Gastrocnemius medialis (tissue), 4 donors: ENCODE measurements around the gene PHKG2. TPM values are rescaled to one million over a fixed set of nuclear protein-coding genes. Genes with fewer than 3 reads are reported as not detected.

Experiments used
- ATAC-seq, 2 donors: fragments of 150-250 bp; one replicate each; pipeline ENCODE4 v1.9.1; 2016
- DNase-seq, 2 donors: peaks; one replicate each; pipeline ENCODE4 v3.0.0-alpha.2; 2019
- H3K27ac ChIP-seq, 4 donors: fragments of 200-600 bp; sonication (generic); 1 replicate in 1 of 4; 2 replicates in 3 of 4; pipeline ENCODE4 v1.5.1; 2016 to 2018; ENCODE audit warnings: mild to moderate bottlenecking in 2 of 4, moderate library complexity in 1 of 4
- H3K27me3 ChIP-seq, 3 donors: fragments of 200-600 bp; sonication (generic) in 2 of 3; 1 replicate in 1 of 3; 2 replicates in 2 of 3; pipeline versions ENCODE4 v1.5.1 to v1.6.0; 2016 to 2019; ENCODE audit warnings: mild to moderate bottlenecking in 1 of 3, moderate library complexity in 1 of 3
- H3K36me3 ChIP-seq, 2 donors: fragments of 200-600 bp; sonication (generic) in 1 of 2; one replicate each; pipeline ENCODE4 v1.5.1; 2017 to 2018
- H3K4me1 ChIP-seq, 2 donors: fragments of 200-600 bp; sonication (generic) in 1 of 2; one replicate each; pipeline ENCODE4 v1.5.1; 2016 to 2017; ENCODE audit warnings: mild to moderate bottlenecking in 2 of 2
- H3K4me3 ChIP-seq, 4 donors: fragments of 200-600 bp; sonication (generic) in 3 of 4; 1 replicate in 1 of 4; 2 replicates in 3 of 4; pipeline ENCODE4 v1.5.1; 2016 to 2019; ENCODE audit warnings: mild to moderate bottlenecking in 2 of 4
- H3K9me3 ChIP-seq, 3 donors: fragments of 200-600 bp; sonication (generic) in 2 of 3; 1 replicate in 1 of 3; 2 replicates in 2 of 3; pipeline ENCODE4 v1.5.1; 2016 to 2019
- POLR2A ChIP-seq, 2 donors: fragments of 450-650 bp; IDR thresholded peaks; one replicate each; pipeline ENCODE4 v1.6.1; 2017; ENCODE audit warnings: antibody characterized with exemption in 2 of 2, mild to moderate bottlenecking in 2 of 2, moderate library complexity in 2 of 2
- in situ Hi-C, 4 donors: fragments of 200-750 bp; cut with MboI; loops; one replicate each; pipeline versions ENCODE4 v1.15.0 to v1.8.0; 2017; ENCODE audit warnings: low sequenced_read_pairs in 4 of 4
- intact Hi-C: fragments of 100-400 bp; cut with DNase I; formaldehyde crosslinking; loops from one replicate; pipeline ENCODE4 v1.15.1; 2023; ENCODE audit warnings: low total_unique reads
- total RNA-seq, 4 donors: library from RNA; depleted of rRNA; stranded (reverse); fragments of >200 nt; gene quantifications; one replicate each; pipeline versions ENCODE4 v1.1.0 to v1.2.3, GENCODE V29; 2016
- TF ChIP-seq, protein P1 (sequence below), 5 experiments: fragments of 450-650 bp in 3 of 5; fragments of 200-600 bp in 2 of 5; sonication (generic) in 2 of 5; IDR thresholded peaks in 4 of 5; conservative IDR thresholded peaks in 1 of 5; 1 replicate in 4 of 5; 2 replicates in 1 of 5; pipeline ENCODE4 v1.5.1; 2016 to 2019; ENCODE audit warnings: antibody characterized with exemption in 5 of 5, mild to moderate bottlenecking in 3 of 5, moderate library complexity in 3 of 5

PHKG2 gene
- total RNA-seq, 4 donors from 2014 or later: 8.8 to 30.0 (median 21.6) TPM

GRCh38 chr16:30766933-30767284, 18.7 kb downstream of the PHKG2 start:
- H3K4me1 ChIP-seq: peaks cover 12% of the 10 kb centered on the region in 2 donors
- H3K27ac ChIP-seq: no peak overlapping the region
- H3K4me3 ChIP-seq: no peak overlapping the region
- H3K36me3 ChIP-seq: peaks cover under 1 to 89% of the 10 kb centered on the region in 2 donors
- no peaks in the 10 kb centered on the region for H3K27me3 ChIP-seq
- TF ChIP-seq, protein P1, sequence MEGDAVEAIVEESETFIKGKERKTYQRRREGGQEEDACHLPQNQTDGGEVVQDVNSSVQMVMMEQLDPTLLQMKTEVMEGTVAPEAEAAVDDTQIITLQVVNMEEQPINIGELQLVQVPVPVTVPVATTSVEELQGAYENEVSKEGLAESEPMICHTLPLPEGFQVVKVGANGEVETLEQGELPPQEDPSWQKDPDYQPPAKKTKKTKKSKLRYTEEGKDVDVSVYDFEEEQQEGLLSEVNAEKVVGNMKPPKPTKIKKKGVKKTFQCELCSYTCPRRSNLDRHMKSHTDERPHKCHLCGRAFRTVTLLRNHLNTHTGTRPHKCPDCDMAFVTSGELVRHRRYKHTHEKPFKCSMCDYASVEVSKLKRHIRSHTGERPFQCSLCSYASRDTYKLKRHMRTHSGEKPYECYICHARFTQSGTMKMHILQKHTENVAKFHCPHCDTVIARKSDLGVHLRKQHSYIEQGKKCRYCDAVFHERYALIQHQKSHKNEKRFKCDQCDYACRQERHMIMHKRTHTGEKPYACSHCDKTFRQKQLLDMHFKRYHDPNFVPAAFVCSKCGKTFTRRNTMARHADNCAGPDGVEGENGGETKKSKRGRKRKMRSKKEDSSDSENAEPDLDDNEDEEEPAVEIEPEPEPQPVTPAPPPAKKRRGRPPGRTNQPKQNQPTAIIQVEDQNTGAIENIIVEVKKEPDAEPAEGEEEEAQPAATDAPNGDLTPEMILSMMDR (IDR thresholded peaks at IDR 0.05 in 4 of 5, conservative IDR thresholded peaks at IDR 0.05 in 1 of 5): no peak
- TF ChIP-seq POLR2A (IDR thresholded peaks at IDR 0.05): no peak
- DNase-seq (no peak), ATAC-seq (no peak)
- H3K9me3 ChIP-seq: no peaks in the 10 kb centered on the region
- in situ Hi-C loops: no loop called here
- intact Hi-C loops: no loop called here

- H3K27me3 ChIP-seq: no peaks in the 10 kb centered on the region
- ATAC-seq: no peak
- H3K9me3 ChIP-seq: no peaks in the 10 kb centered on the region
- DNase-seq: no peak
- intact Hi-C loops: no loop called here
- peaks cover 8 to 9% of the 10 kb centered on the region in 2 donors for H3K4me1 ChIP-seq
- in situ Hi-C loops: no loop called here
- TF ChIP-seq, protein P1 (IDR thresholded peaks at IDR 0.05 in 4 of 5, conservative IDR thresholded peaks at IDR 0.05 in 1 of 5): no peak
- no peak for TF ChIP-seq POLR2A (IDR thresholded peaks at IDR 0.05)
- no peak overlapping the region for H3K27ac ChIP-seq
- H3K4me3 ChIP-seq: no peak overlapping the region
- H3K36me3 ChIP-seq: peaks cover 4 to 99% of the 10 kb centered on the region in 2 donors
These were observed 19.7 kb downstream of the PHKG2 start for GRCh38 chr16:30767767-30768465.

DNA sequence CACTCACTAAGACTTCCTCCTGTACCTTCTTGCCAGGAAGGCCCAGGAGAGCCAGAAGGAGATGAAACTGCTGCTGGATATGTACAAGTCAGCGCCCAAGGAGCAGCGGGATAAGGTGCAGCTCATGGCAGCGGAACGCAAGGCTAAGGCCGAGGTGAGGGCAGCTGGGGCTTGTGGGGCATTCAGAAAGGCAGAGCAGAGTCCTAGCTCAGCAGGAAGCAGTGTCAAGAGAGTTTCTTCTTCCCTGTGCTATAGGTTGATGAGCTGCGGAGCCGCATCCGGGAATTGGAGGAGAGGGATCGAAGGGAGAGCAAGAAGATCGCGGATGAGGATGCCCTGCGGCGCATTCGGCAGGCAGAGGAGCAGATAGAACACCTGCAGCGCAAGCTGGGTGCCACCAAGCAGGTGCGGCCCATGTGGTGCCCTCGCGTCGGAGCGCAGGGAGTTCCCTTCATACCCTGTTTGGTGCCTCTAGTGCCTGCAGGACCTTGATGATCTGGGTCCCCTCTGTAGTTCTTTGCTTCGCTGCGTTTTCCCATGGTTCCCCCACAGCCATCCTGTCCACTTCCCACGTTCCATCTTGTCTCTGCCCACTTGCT, 20.5 kb downstream of the PHKG2 start:
- TF ChIP-seq POLR2A (IDR thresholded peaks at IDR 0.05): no peak
- TF ChIP-seq, protein P1 (IDR thresholded peaks at IDR 0.05 in 4 of 5, conservative IDR thresholded peaks at IDR 0.05 in 1 of 5): no peak

GRCh38 chr16:30769379-30770089, 21.3 kb downstream of the PHKG2 start:
- Histone ChIP-seq H3K27ac (no peak overlapping the region), H3K27me3 (no peaks in the 10 kb centered on the region), H3K9me3 (no peaks in the 10 kb centered on the region), H3K4me1 (peaks cover 0 to 5% of the 10 kb centered on the region in 2 donors), H3K36me3 (peaks cover 4 to 95% of the 10 kb centered on the region in 2 donors), H3K4me3 (no peak overlapping the region)
- ATAC-seq (no peak), DNase-seq (no peak)
- TF ChIP-seq POLR2A (IDR thresholded peaks at IDR 0.05): no peak
- TF ChIP-seq, protein P1 (IDR thresholded peaks at IDR 0.05 in 4 of 5, conservative IDR thresholded peaks at IDR 0.05 in 1 of 5): no peak
- intact Hi-C loops (no loop called here), in situ Hi-C loops (no loop called here)

More for the DNA sequence above, 20.5 kb downstream of the PHKG2 start:
- intact Hi-C loops (no loop called here), in situ Hi-C loops (no loop called here)
- Histone ChIP-seq H3K4me1 (peaks cover under 1 to 2% of the 10 kb centered on the region in 2 donors), H3K27me3 (no peaks in the 10 kb centered on the region), H3K36me3 (peaks cover 4 to 100% of the 10 kb centered on the region in 2 donors), H3K27ac (no peak overlapping the region), H3K9me3 (no peaks in the 10 kb centered on the region), H3K4me3 (no peak overlapping the region)
- peak in 1 of 2 donors; percentile 5 for DNase-seq
- no peak for ATAC-seq
